IMR-90 (cell line): ENCODE results near the gene CNOT2. TPM values are rescaled to one million over a fixed set of nuclear protein-coding genes. Genes with fewer than 3 reads are reported as not detected.

ENCODE experiments used
- ATAC-seq: fragments of 200-7000 bp; cut with Tn5 transposase; 2 replicates; pipeline ENCODE4 v1.9.1; 2020; ENCODE audit warnings: low read depth, mild to moderate bottlenecking, moderate library complexity
- Bru-seq: library from RNA; stranded (reverse); fragments of 400-500 nt; gene quantifications from one replicate; lab custom pipeline; 2021; lab: Mats Ljungman, UMichigan
- BruChase-seq, 2 experiments: library from RNA; stranded (reverse); fragments of 400-500 nt; gene quantifications; one replicate each; lab custom pipeline; 2021; lab: Mats Ljungman, UMichigan
- BruUV-seq: library from RNA; stranded (reverse); fragments of 400-500 nt; replicated peaks from 2 replicates; lab custom pipeline; 2021; lab: Mats Ljungman, UMichigan
- CTCF ChIA-PET: fragments of 300-600 bp; formaldehyde crosslinking; extraction: SDS; loops from one replicate; lab custom pipeline; 2021; ENCODE audit warnings: antibody characterized with exemption; lab: Yijun Ruan, JAX
- POLR2A ChIA-PET: fragments of 300-600 bp; sonication (Branson Sonifier 250); formaldehyde crosslinking; loops from one replicate; lab custom pipeline; 2022; ENCODE audit warnings: antibody characterized with exemption; ENCODE audit not compliant: unreplicated experiment; lab: Charles Lee
- DNase-seq: peaks from one replicate; pipeline ENCODE4 v3.0.0; 2013
- H2AFZ ChIP-seq: replicated peaks from 2 replicates; pipeline ENCODE3; 2013; ENCODE audit warnings: low read length, mild to moderate bottlenecking; ENCODE audit not compliant: poor library complexity
- H2AK5ac ChIP-seq: 2 replicates; pipeline ENCODE4 v1.6.1; 2013; ENCODE audit warnings: low read depth, low read length, inconsistent platforms
- H2AK9ac ChIP-seq: replicated peaks from 2 replicates; pipeline ENCODE3; 2013; ENCODE audit warnings: mild to moderate bottlenecking, low read depth, low read length, moderate library complexity; ENCODE audit not compliant: poor library complexity
- H2BK120ac ChIP-seq: 2 replicates; pipeline ENCODE4 v1.6.1; 2013; ENCODE audit warnings: low read depth, low read length, inconsistent platforms
- H2BK15ac ChIP-seq: 3 replicates; pipeline ENCODE4 v1.6.1; 2013; ENCODE audit warnings: low read depth, low read length, inconsistent platforms
- H2BK20ac ChIP-seq: 2 replicates; pipeline ENCODE4 v1.6.1; 2013; ENCODE audit warnings: low read depth, mild to moderate bottlenecking, inconsistent platforms, low read length, moderate library complexity
- H2BK5ac ChIP-seq: 2 replicates; pipeline ENCODE4 v1.6.1; 2013; ENCODE audit warnings: mild to moderate bottlenecking, low read depth, low read length, inconsistent platforms; ENCODE audit not compliant: poor library complexity, severe bottlenecking
- H3K14ac ChIP-seq: replicated peaks from 2 replicates; pipeline ENCODE4 v1.6.1; 2013; ENCODE audit warnings: low read depth, low read length, inconsistent platforms
- H3K18ac ChIP-seq: 2 replicates; pipeline ENCODE4 v1.6.1; 2013; ENCODE audit warnings: low read depth, low read length, control low read depth
- H3K23ac ChIP-seq: 2 replicates; pipeline ENCODE4 v1.6.1; 2013; ENCODE audit warnings: low read depth, low read length, inconsistent platforms
- H3K27ac ChIP-seq: 2 replicates; pipeline ENCODE4 v1.5.1; 2013; ENCODE audit warnings: mild to moderate bottlenecking, control low read depth, low read length; ENCODE audit not compliant: insufficient read depth
- H3K27me3 ChIP-seq: 2 replicates; pipeline ENCODE4 v1.6.1; 2013; ENCODE audit warnings: low read length; ENCODE audit not compliant: control insufficient read depth, insufficient read depth
- H3K36me3 ChIP-seq: 2 replicates; pipeline ENCODE4 v1.6.1; 2013; ENCODE audit warnings: low read length, mixed read lengths; ENCODE audit not compliant: control insufficient read depth, insufficient read depth
- H3K4ac ChIP-seq: 2 replicates; pipeline ENCODE4 v1.6.1; 2013; ENCODE audit warnings: low read depth, low read length, inconsistent platforms
- H3K4me1 ChIP-seq: 2 replicates; pipeline ENCODE4 v1.6.1; 2013; ENCODE audit warnings: low read length, mixed read lengths; ENCODE audit not compliant: control insufficient read depth, insufficient read depth
- H3K4me2 ChIP-seq: 2 replicates; pipeline ENCODE4 v1.6.1; 2013; ENCODE audit warnings: low read depth, mild to moderate bottlenecking, control low read depth, low read length, moderate library complexity
- H3K4me3 ChIP-seq: 2 replicates; pipeline ENCODE4 v1.5.1; 2013; ENCODE audit warnings: low read depth, mild to moderate bottlenecking, control low read depth, low read length, moderate library complexity; ENCODE audit not compliant: insufficient read depth
- H3K56ac ChIP-seq: 2 replicates; pipeline ENCODE4 v1.6.1; 2013; ENCODE audit warnings: low read length, inconsistent platforms; ENCODE audit not compliant: insufficient read depth; ENCODE audit errors: extremely low read depth
- H3K79me1 ChIP-seq, 2 experiments: 2 replicates each; pipeline ENCODE4 v1.6.1; 2013; ENCODE audit warnings: low read length in 2 of 2, inconsistent platforms in 1 of 2, low read depth in 1 of 2
- H3K9ac ChIP-seq: 2 replicates; pipeline ENCODE4 v1.6.1; 2013; ENCODE audit warnings: low read depth, low read length, control low read depth
- H3K9me1 ChIP-seq: 2 replicates; pipeline ENCODE4 v1.6.1; 2013; ENCODE audit warnings: low read length, inconsistent platforms; ENCODE audit not compliant: insufficient read depth
- H3K9me3 ChIP-seq: 2 replicates; pipeline ENCODE4 v1.6.1; 2013; ENCODE audit warnings: low read length; ENCODE audit not compliant: control insufficient read depth, insufficient read depth
- H4K20me1 ChIP-seq: 2 replicates; pipeline ENCODE4 v1.6.1; 2013; ENCODE audit warnings: low read length, inconsistent platforms; ENCODE audit not compliant: insufficient read depth
- H4K5ac ChIP-seq: 2 replicates; pipeline ENCODE4 v1.6.1; 2013; ENCODE audit warnings: mild to moderate bottlenecking, low read depth, low read length, control low read depth
- H4K8ac ChIP-seq, 2 experiments: 2 replicates each; pipeline ENCODE4 v1.6.1; 2013; ENCODE audit warnings: low read depth in 2 of 2, low read length in 2 of 2, control low read depth in 1 of 2, inconsistent platforms in 1 of 2
- H4K91ac ChIP-seq: 2 replicates; pipeline ENCODE4 v1.6.1; 2013; ENCODE audit warnings: low read depth, low read length, inconsistent platforms; ENCODE audit not compliant: insufficient read depth
- BHLHE40 ChIP-seq: fragments of 150-350 bp; IDR thresholded peaks from 2 replicates; pipeline ENCODE4 v1.6.1; 2016; ENCODE audit warnings: mild to moderate bottlenecking, low read depth, low read length
- CEBPB ChIP-seq: IDR thresholded peaks from 2 replicates; pipeline ENCODE4 v1.6.1; 2012; ENCODE audit warnings: low read depth, low read length, improper control_type of control experiment
- FOS ChIP-seq: fragments of 150-350 bp; IDR thresholded peaks from 2 replicates; pipeline ENCODE4 v1.6.1; 2016; ENCODE audit warnings: low read depth, low read length
- MAZ ChIP-seq: IDR thresholded peaks from 2 replicates; pipeline ENCODE4 v1.6.1; 2012; ENCODE audit warnings: low read depth, mild to moderate bottlenecking, low read length, improper control_type of control experiment, moderate library complexity, borderline replicate concordance
- MXI1 ChIP-seq: IDR thresholded peaks from 2 replicates; pipeline ENCODE4 v1.6.1; 2012; ENCODE audit warnings: low read depth, mild to moderate bottlenecking, low read length, moderate library complexity, borderline replicate concordance
- POLR2A ChIP-seq: IDR thresholded peaks from 2 replicates; pipeline ENCODE4 v1.6.1; 2012; ENCODE audit warnings: mild to moderate bottlenecking, low read depth, low read length
- RAD21 ChIP-seq: IDR thresholded peaks from 2 replicates; pipeline ENCODE4 v1.6.1; 2012; ENCODE audit warnings: low read length, improper control_type of control experiment
- RCOR1 ChIP-seq: IDR thresholded peaks from 2 replicates; pipeline ENCODE4 v1.6.1; 2012; ENCODE audit warnings: mild to moderate bottlenecking, low read length, improper control_type of control experiment; ENCODE audit not compliant: insufficient replicate concordance
- WGBS, 2 experiments: methylation state at CpG; one replicate each; pipeline versions ENCODE4 v1.1.5 to v1.1.7; 2013; ENCODE audit warnings: missing lambda C conversion rate in 2 of 2; ENCODE audit not compliant: insufficient read length in 1 of 2; ENCODE audit errors: extremely low coverage in 2 of 2; 5-methylcytosine and 5-hydroxymethylcytosine counted together
- dilution Hi-C: fragments of 300-500 bp; cut with HindIII; formaldehyde crosslinking; loops from one replicate; pipeline ENCODE4 v1.14.3; 2018; ENCODE audit warnings: low sequenced_read_pairs; ENCODE audit not compliant: unreplicated experiment
- in situ Hi-C: fragments of 300-500 bp; cut with MboI; formaldehyde crosslinking; loops from 3 replicates; pipeline ENCODE4 v1.14.3; 2019; ENCODE audit warnings: low sequenced_read_pairs, inconsistent platforms, mixed read lengths
- intact Hi-C: fragments of 100-400 bp; cut with micrococcal nuclease; formaldehyde crosslinking; loops from 2 replicates; pipeline ENCODE4 v1.10.0; 2022
- long read RNA-seq: library from polyadenylated mRNA; unstranded; transcript quantifications from one replicate; pipeline ENCODE4 v2.0.0, GENCODE V29; 2021; ENCODE audit not compliant: unreplicated experiment
- polyA plus RNA-seq, 3 experiments: library from polyadenylated mRNA; depleted of rRNA; stranded (reverse); fragments of >200 nt; gene quantifications; 2 replicates each; pipeline ENCODE4 v1.2.3, GENCODE V29; 2012; ENCODE audit warnings: low replicate concordance in 1 of 3
- total RNA-seq: library from RNA; depleted of rRNA; stranded (reverse); fragments of >200 nt; gene quantifications from 2 replicates; pipeline ENCODE4 v1.2.3, GENCODE V29; 2012; rRNA removed

CNOT2 gene, protein sequence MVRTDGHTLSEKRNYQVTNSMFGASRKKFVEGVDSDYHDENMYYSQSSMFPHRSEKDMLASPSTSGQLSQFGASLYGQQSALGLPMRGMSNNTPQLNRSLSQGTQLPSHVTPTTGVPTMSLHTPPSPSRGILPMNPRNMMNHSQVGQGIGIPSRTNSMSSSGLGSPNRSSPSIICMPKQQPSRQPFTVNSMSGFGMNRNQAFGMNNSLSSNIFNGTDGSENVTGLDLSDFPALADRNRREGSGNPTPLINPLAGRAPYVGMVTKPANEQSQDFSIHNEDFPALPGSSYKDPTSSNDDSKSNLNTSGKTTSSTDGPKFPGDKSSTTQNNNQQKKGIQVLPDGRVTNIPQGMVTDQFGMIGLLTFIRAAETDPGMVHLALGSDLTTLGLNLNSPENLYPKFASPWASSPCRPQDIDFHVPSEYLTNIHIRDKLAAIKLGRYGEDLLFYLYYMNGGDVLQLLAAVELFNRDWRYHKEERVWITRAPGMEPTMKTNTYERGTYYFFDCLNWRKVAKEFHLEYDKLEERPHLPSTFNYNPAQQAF
- total RNA-seq (159 and 186 TPM in 2 replicates), polyA plus RNA-seq (2012; rRNA removed) (60.8 and 63.4 TPM in 2 replicates), Bru-seq, nascent RNA (percentile 93 among the genes with signal in this experiment), BruChase-seq, experiment 1, labeled RNA remaining after a 6-hour chase (percentile 78 among the genes with signal in this experiment), BruChase-seq, experiment 2, labeled RNA remaining after a 2-hour chase (percentile 88 among the genes with signal in this experiment)
- polyA plus RNA-seq (2012; cell fraction: cytosol; rRNA removed): 12.7 and 17.5 TPM in 2 replicates
- 9.8 and 96.8 TPM in 2 replicates for polyA plus RNA-seq (2012; cell fraction: nucleus; rRNA removed; ENCODE audit: low replicate concordance)
- long read RNA-seq, transcript CNOT2-201 (16 exons, 3,282 nt): major isoform, 41 of 69 reads
- long read RNA-seq, partial matches to known transcripts: 12 of 69 reads
- long read RNA-seq, other reads (novel, unspliced or antisense): 16 of 69 reads

DNA sequence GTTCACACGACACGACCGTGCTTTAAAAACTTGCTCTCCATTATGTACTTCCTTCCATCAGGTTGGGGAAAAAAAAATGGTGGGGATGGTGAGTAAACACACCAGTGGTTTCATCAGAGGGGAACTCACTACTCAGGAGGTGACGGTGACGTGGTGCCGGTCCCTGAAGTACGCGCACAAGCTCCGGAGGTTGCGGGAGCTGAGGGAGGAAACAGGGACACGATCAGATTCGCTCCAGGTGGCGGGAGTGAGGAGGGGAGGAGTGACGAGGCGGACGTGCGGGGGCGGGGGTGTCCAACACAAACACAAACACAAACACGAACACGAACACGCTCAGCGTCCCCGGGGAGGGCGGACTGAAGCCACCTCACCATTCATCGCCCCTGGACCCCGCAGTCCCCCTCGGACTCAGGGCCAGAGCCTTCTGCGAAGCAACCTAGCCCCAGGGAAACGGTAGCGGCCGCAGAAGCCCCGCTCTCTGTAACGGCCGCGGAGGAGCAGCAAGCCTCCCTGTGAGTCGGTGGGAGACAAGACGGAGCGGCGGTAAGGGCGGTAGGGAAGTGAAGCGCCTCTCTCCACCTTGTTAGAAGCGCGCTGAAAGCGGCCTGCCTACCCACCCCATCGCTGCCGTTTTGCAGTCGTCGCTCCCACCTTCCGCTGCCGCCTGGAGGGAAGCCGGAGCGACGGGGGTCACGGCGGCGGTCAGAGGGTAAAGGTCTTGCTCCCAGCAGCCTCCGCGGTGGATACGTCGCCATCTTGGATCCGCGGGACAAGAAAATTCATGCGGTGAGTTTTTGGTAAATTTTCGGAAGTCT is at the start of gene CNOT2:
TSS of gene CNOT2 (plus strand) at position 739 of the 815 bp plus-strand sequence. CDS start 34,794 bp downstream, outside the sequence.
- Histone ChIP-seq H2BK120ac (peak within 1 kb of the TSS; percentile 74), H3K56ac (peak within 1 kb of the TSS; percentile 96), H3K27me3 (no peaks in the 10 kb centered on the region), H3K9ac (peak within 1 kb of the TSS; percentile 98), H3K79me1 (peaks cover 8 to 30% of the 10 kb centered on the region in 2 experiments; a peak in 3 of 4 replicates), H3K4ac (peak within 1 kb of the TSS; percentile 94), H2AK5ac (peak within 1 kb of the TSS; percentile 74), H3K4me2 (peak within 1 kb of the TSS; percentile 95), H4K5ac (peak within 1 kb of the TSS; percentile 95), H2BK5ac (peak within 1 kb of the TSS; percentile 94), H2BK15ac (peak within 1 kb of the TSS; percentile 50; the same call in 2 of the 3 replicates), H3K27ac (peak within 1 kb of the TSS; percentile 92), H2AFZ (peak within 1 kb of the TSS; percentile 99), H2BK20ac (peak within 1 kb of the TSS; percentile 41; the same call in 1 of the 2 replicates), H3K9me1 (no peaks in the 10 kb centered on the region), H4K20me1 (peaks cover 33% of the 10 kb centered on the region), H3K18ac (peak within 1 kb of the TSS; percentile 78), H3K4me3 (peak within 1 kb of the TSS; percentile 84), H4K91ac (peak within 1 kb of the TSS; percentile 92), H3K36me3 (peaks cover 2% of the 10 kb centered on the region), H3K23ac (peak within 1 kb of the TSS; percentile 96), H3K9me3 (no peaks in the 10 kb centered on the region), H2AK9ac (peak within 1 kb of the TSS; percentile 93), H3K4me1 (peaks cover 2% of the 10 kb centered on the region; the same call in 1 of the 2 replicates), H4K8ac (peak within 1 kb of the TSS; percentile 28 to 83), H3K14ac (peak within 1 kb of the TSS; percentile 98)
- BruUV-seq: no TSS peak
- intact Hi-C loops (loop anchor here (1.0 to 10.0 kb wide), 6 partner anchors 104 to 482 kb away; partner anchors contain the start of gene KCNMB4), dilution Hi-C loops (no loop called here), in situ Hi-C loops (no loop called here)
- DNase-seq (peak; percentile 93), ATAC-seq (peak; percentile 91)
- TF ChIP-seq POLR2A (peak; percentile 84), MAZ (peak; percentile 84; the same call in 1 of the 2 replicates), CEBPB (peak; percentile 84), RCOR1 (no peak), MXI1 (peak; percentile 34; the same call in 1 of the 2 replicates), BHLHE40 (peak; percentile 3; the same call in 1 of the 2 replicates), FOS (no peak), RAD21 (no peak)
- CTCF ChIA-PET: no interaction called here
- POLR2A ChIA-PET: interaction anchor here (0.6 kb wide), 1 partner anchor 303 kb away, joined by 6 read pairs; no protein-coding TSS in a partner anchor
- 0% methylated on average over 5 of the region's 64 CpGs; no CpG with 5 or more reads in 1 of the 2 experiments for WGBS, 2 experiments
